Panc1 (cell line): ENCODE measurements around the gene KCNA10. TPM values are rescaled to one million over a fixed set of nuclear protein-coding genes. Genes with fewer than 3 reads are reported as not detected.

ENCODE experiments used
- ATAC-seq: fragments of 200-7000 bp; cut with Tn5 transposase; 2 replicates; pipeline ENCODE4 v1.9.1; 2020; ENCODE audit warnings: mild to moderate bottlenecking, moderate library complexity
- BruUV-seq: library from RNA; stranded (reverse); fragments of 400-500 nt; replicated peaks from 2 replicates; lab custom pipeline; 2021; lab: Mats Ljungman, UMichigan
- CTCF ChIA-PET: fragments of 300-600 bp; sonication (Branson Sonifier 250); formaldehyde crosslinking; loops from one replicate; lab custom pipeline; 2022; ENCODE audit warnings: antibody characterized with exemption; lab: Charles Lee
- POLR2A ChIA-PET: fragments of 300-600 bp; sonication (Branson Sonifier 250); formaldehyde crosslinking; loops from one replicate; lab custom pipeline; 2022; ENCODE audit warnings: antibody characterized with exemption; lab: Charles Lee
- DNase-seq: peaks from one replicate; pipeline ENCODE4 v3.0.0-alpha.2; 2010; ENCODE audit warnings: low read depth, low spot score
- H3K27ac ChIP-seq: 2 replicates; pipeline ENCODE4 v1.5.1; 2011; ENCODE audit warnings: mild to moderate bottlenecking, low read length, inconsistent platforms
- H3K27me3 ChIP-seq: fragments of 200-500 bp; sonication (Bioruptor generic); 2 replicates; pipeline ENCODE4 v1.6.0; 2014; ENCODE audit warnings: low read length, inconsistent platforms; ENCODE audit not compliant: control insufficient read depth, insufficient read depth
- H3K36me3 ChIP-seq: fragments of 200-500 bp; sonication (Bioruptor generic); 2 replicates; pipeline ENCODE4 v1.5.1; 2014; ENCODE audit warnings: inconsistent platforms, mild to moderate bottlenecking, low read length, moderate library complexity; ENCODE audit not compliant: control insufficient read depth, insufficient read depth
- H3K4me1 ChIP-seq: 2 replicates; pipeline ENCODE4 v1.5.1; 2011; ENCODE audit warnings: inconsistent platforms, mild to moderate bottlenecking, low read length, moderate library complexity; ENCODE audit not compliant: control insufficient read depth, insufficient read depth
- H3K4me3 ChIP-seq, 2 experiments: 2 replicates each; pipeline ENCODE4 v1.5.1; 2011 to 2012; ENCODE audit warnings: low read depth in 2 of 2, low read length in 2 of 2, mild to moderate bottlenecking in 2 of 2, inconsistent platforms in 1 of 2, moderate library complexity in 1 of 2
- H3K9me3 ChIP-seq: fragments of 200-500 bp; sonication (Bioruptor generic); 2 replicates; pipeline ENCODE4 v1.5.1; 2014; ENCODE audit warnings: low read depth, mild to moderate bottlenecking, inconsistent platforms, low read length, moderate library complexity; ENCODE audit not compliant: control insufficient read depth, insufficient read depth
- CTCF ChIP-seq: fragments of 450-650 bp; IDR thresholded peaks from 2 replicates; pipeline ENCODE4 v1.5.1; 2017; ENCODE audit warnings: mild to moderate bottlenecking
- POLR2AphosphoS5 ChIP-seq: IDR thresholded peaks from 2 replicates; pipeline ENCODE4 v1.6.1; 2012; ENCODE audit warnings: mild to moderate bottlenecking, low read depth, low read length, moderate library complexity
- SIN3A ChIP-seq: IDR thresholded peaks from 2 replicates; pipeline ENCODE4 v1.6.1; 2012; ENCODE audit warnings: low read depth, mild to moderate bottlenecking, low read length, moderate library complexity, borderline replicate concordance; ENCODE audit not compliant: insufficient read depth
- TCF7L2 ChIP-seq: IDR thresholded peaks from 2 replicates; pipeline ENCODE4 v1.6.1; 2011; ENCODE audit warnings: mild to moderate bottlenecking, low read depth, low read length, inconsistent platforms
- in situ Hi-C: cut with HindIII; loops from 2 replicates; pipeline ENCODE4 v1.10.0; 2016; ENCODE audit warnings: low sequenced_read_pairs, low pct_unique_long_range_greater_than_20kb
- intact Hi-C: fragments of 100-400 bp; cut with micrococcal nuclease; formaldehyde crosslinking; loops from one replicate; pipeline ENCODE4 v1.10.0; 2022; ENCODE audit not compliant: unreplicated experiment
- total RNA-seq: library from RNA; stranded (reverse); gene quantifications from one replicate; pipeline ENCODE4 v1.2.1, GENCODE V29; 2021; ENCODE audit not compliant: unreplicated experiment
- TF ChIP-seq, protein P1 (sequence below), 2 experiments: IDR thresholded peaks; 2 replicates each; pipeline ENCODE4 v1.6.1; 2011 to 2012; ENCODE audit warnings: low read depth in 2 of 2, control low read depth in 1 of 2, low read length in 1 of 2, mild to moderate bottlenecking in 1 of 2, moderate library complexity in 1 of 2; ENCODE audit not compliant: insufficient read depth in 1 of 2

KCNA10 gene
- total RNA-seq, 1 experiment from 2014 or later, result not detected

- Histone ChIP-seq H3K9me3 (no peaks in the 10 kb centered on the region), H3K4me1 (no peaks in the 10 kb centered on the region), H3K27ac (no peak overlapping the region), H3K4me3 (no peak overlapping the region), H3K27me3 (0 out of 2 replicates have a peak, but pooled peaks cover under 1% of the 10 kb centered on the region), H3K36me3 (no peaks in the 10 kb centered on the region)
- in situ Hi-C loops, result no loop called here
- intact Hi-C loops, result no loop called here
- BruUV-seq, result no TSS peak
- ChIA-PET POLR2A (no interaction called here), CTCF (no interaction called here)
- ATAC-seq, result no peak
- TF ChIP-seq POLR2AphosphoS5 (no peak), SIN3A (no peak)
- TF ChIP-seq, protein P1, sequence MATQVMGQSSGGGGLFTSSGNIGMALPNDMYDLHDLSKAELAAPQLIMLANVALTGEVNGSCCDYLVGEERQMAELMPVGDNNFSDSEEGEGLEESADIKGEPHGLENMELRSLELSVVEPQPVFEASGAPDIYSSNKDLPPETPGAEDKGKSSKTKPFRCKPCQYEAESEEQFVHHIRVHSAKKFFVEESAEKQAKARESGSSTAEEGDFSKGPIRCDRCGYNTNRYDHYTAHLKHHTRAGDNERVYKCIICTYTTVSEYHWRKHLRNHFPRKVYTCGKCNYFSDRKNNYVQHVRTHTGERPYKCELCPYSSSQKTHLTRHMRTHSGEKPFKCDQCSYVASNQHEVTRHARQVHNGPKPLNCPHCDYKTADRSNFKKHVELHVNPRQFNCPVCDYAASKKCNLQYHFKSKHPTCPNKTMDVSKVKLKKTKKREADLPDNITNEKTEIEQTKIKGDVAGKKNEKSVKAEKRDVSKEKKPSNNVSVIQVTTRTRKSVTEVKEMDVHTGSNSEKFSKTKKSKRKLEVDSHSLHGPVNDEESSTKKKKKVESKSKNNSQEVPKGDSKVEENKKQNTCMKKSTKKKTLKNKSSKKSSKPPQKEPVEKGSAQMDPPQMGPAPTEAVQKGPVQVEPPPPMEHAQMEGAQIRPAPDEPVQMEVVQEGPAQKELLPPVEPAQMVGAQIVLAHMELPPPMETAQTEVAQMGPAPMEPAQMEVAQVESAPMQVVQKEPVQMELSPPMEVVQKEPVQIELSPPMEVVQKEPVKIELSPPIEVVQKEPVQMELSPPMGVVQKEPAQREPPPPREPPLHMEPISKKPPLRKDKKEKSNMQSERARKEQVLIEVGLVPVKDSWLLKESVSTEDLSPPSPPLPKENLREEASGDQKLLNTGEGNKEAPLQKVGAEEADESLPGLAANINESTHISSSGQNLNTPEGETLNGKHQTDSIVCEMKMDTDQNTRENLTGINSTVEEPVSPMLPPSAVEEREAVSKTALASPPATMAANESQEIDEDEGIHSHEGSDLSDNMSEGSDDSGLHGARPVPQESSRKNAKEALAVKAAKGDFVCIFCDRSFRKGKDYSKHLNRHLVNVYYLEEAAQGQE (IDR thresholded peaks at IDR 0.05; ENCODE audit: insufficient read depth in 1 of 2, low read depth in 2 of 2, low read length in 1 of 2), result no peak
- no peak for DNase-seq
Measured at GRCh38 chr1:110561596-110561995, 42.6 kb upstream of the KCNA10 start.

- in situ Hi-C loops (no loop called here), intact Hi-C loops (loop anchor here (5.0 kb wide), 1 partner anchor 58 kb away; no protein-coding TSS in a partner anchor)
- Histone ChIP-seq H3K4me1 (no peaks in the 10 kb centered on the region), H3K27ac (no peak overlapping the region), H3K9me3 (no peaks in the 10 kb centered on the region), H3K27me3 (0 out of 2 replicates have a peak, but pooled peaks cover 5% of the 10 kb centered on the region), H3K36me3 (no peaks in the 10 kb centered on the region), H3K4me3 (no peak overlapping the region)
- TF ChIP-seq, protein P1 (IDR thresholded peaks at IDR 0.05; ENCODE audit: insufficient read depth in 1 of 2, low read depth in 2 of 2, low read length in 1 of 2), result no peak
- TF ChIP-seq TCF7L2 (no peak), SIN3A (no peak), CTCF (no peak), POLR2AphosphoS5 (no peak)
- ATAC-seq (no peak), DNase-seq (no peak)
- CTCF ChIA-PET, result no interaction called here
- POLR2A ChIA-PET, result no interaction called here
- BruUV-seq, result no TSS peak
Measured at GRCh38 chr1:110559157-110559556, 40.2 kb upstream of the KCNA10 start.
